GM23338 (cell line): ENCODE results near the gene NUDT5. TPM values are rescaled to one million over a fixed set of nuclear protein-coding genes. Genes with fewer than 3 reads are reported as not detected.

Source experiments
- ATAC-seq: fragments of 200-7000 bp; cut with Tn5 transposase; 3 replicates; pipeline ENCODE4 v1.9.1; 2020
- DNase-seq: peaks from one replicate; pipeline ENCODE4 v3.0.0-alpha.2; 2015; ENCODE audit warnings: low spot score
- H2AFZ ChIP-seq: fragments of 200-600 bp; sonication (generic); 2 replicates; pipeline ENCODE4 v1.8.0; 2016; ENCODE audit warnings: antibody characterized with exemption, mild to moderate bottlenecking, moderate library complexity
- H3F3A ChIP-seq: fragments of 200-600 bp; sonication (generic); replicated peaks from 2 replicates; pipeline ENCODE4 v1.8.0; 2017; ENCODE audit warnings: antibody characterized with exemption, mixed run types, low read depth
- H3K27ac ChIP-seq: fragments of 200-600 bp; sonication (generic); 2 replicates; pipeline ENCODE4 v1.6.1; 2016; ENCODE audit warnings: low read depth
- H3K27me3 ChIP-seq: fragments of 200-600 bp; sonication (generic); 2 replicates; pipeline ENCODE4 v1.8.0; 2016; ENCODE audit warnings: mild to moderate bottlenecking, mixed run types, moderate library complexity; ENCODE audit not compliant: insufficient read depth
- H3K36me3 ChIP-seq: fragments of 200-600 bp; sonication (generic); 2 replicates; pipeline ENCODE4 v1.8.0; 2016; ENCODE audit warnings: mild to moderate bottlenecking; ENCODE audit not compliant: insufficient read depth
- H3K4me1 ChIP-seq: fragments of 200-600 bp; sonication (generic); 2 replicates; pipeline ENCODE4 v1.8.0; 2016; ENCODE audit warnings: mild to moderate bottlenecking, moderate library complexity; ENCODE audit not compliant: insufficient read depth
- H3K4me2 ChIP-seq: fragments of 200-600 bp; sonication (generic); 2 replicates; pipeline ENCODE4 v1.7.1; 2017; ENCODE audit warnings: mixed run types
- H3K4me3 ChIP-seq: fragments of 200-600 bp; sonication (generic); 2 replicates; pipeline ENCODE4 v1.6.1; 2016; ENCODE audit warnings: mixed run types
- H3K79me2 ChIP-seq: fragments of 200-600 bp; sonication (generic); replicated peaks from 2 replicates; pipeline ENCODE4 v1.8.0; 2017; ENCODE audit warnings: mild to moderate bottlenecking; ENCODE audit not compliant: insufficient read depth
- H3K9me2 ChIP-seq: fragments of 200-600 bp; sonication (generic); 2 replicates; pipeline ENCODE4 v1.8.0; 2017; ENCODE audit not compliant: insufficient read depth
- H4K20me1 ChIP-seq: fragments of 200-600 bp; sonication (generic); replicated peaks from 2 replicates; pipeline ENCODE4 v1.8.0; 2017; ENCODE audit warnings: mild to moderate bottlenecking; ENCODE audit not compliant: insufficient read depth
- H3K27ac Mint-ChIP-seq: 2 replicates; pipeline ENCODE4 v1.8.0; 2020; ENCODE audit warnings: inconsistent platforms, mild to moderate bottlenecking, moderate library complexity, mixed read lengths
- H3K27me3 Mint-ChIP-seq: 3 replicates; pipeline ENCODE4 v1.8.0; 2022; ENCODE audit warnings: low read depth, mild to moderate bottlenecking, moderate library complexity, mixed read lengths, inconsistent platforms; ENCODE audit not compliant: insufficient read depth, poor library complexity
- H3K36me3 Mint-ChIP-seq: 3 replicates; pipeline ENCODE4 v1.8.0; 2021; ENCODE audit warnings: low read depth, mild to moderate bottlenecking, inconsistent platforms, moderate library complexity, mixed read lengths
- H3K4me1 Mint-ChIP-seq: 3 replicates; pipeline ENCODE4 v1.8.0; 2020; ENCODE audit warnings: mild to moderate bottlenecking, inconsistent platforms, mixed read lengths
- H3K4me3 Mint-ChIP-seq: 3 replicates; pipeline ENCODE4 v1.8.0; 2021; ENCODE audit warnings: moderate library complexity, mild to moderate bottlenecking, inconsistent platforms, mixed read lengths
- H3K9me3 Mint-ChIP-seq: 3 replicates; pipeline ENCODE4 v1.8.0; 2020; ENCODE audit warnings: moderate library complexity, mild to moderate bottlenecking, inconsistent platforms, mixed read lengths
- CTCF ChIP-seq, 2 experiments: fragments of 200-600 bp in 1 of 2; sonication (generic) in 1 of 2; conservative IDR thresholded peaks; 2 replicates each; pipeline versions ENCODE4 v1.5.1 to v1.6.1; 2016 to 2017; ENCODE audit warnings: antibody characterized with exemption in 2 of 2, low read depth in 2 of 2, mild to moderate bottlenecking in 2 of 2, moderate library complexity in 1 of 2
- JUNB ChIP-seq: IDR thresholded peaks from one replicate; pipeline ENCODE4 v1.6.1; 2016; ENCODE audit warnings: antibody characterized with exemption; ENCODE audit not compliant: unreplicated experiment
- POLR2AphosphoS5 ChIP-seq: IDR thresholded peaks from 2 replicates; pipeline ENCODE4 v1.6.1; 2016; ENCODE audit warnings: antibody characterized with exemption, low read depth
- STAT1 ChIP-seq: IDR thresholded peaks from one replicate; pipeline ENCODE4 v1.6.1; 2016; ENCODE audit warnings: antibody characterized with exemption; ENCODE audit not compliant: unreplicated experiment
- ZNF114 ChIP-seq: fragments of 250-450 bp; sonication (Bioruptor Pico); IDR thresholded peaks from 2 replicates; pipeline ENCODE4 v1.5.0; 2020; ENCODE audit warnings: mild to moderate bottlenecking, moderate library complexity
- ZNF331 ChIP-seq: fragments of 250-450 bp; sonication (Bioruptor Pico); IDR thresholded peaks from 2 replicates; pipeline ENCODE4 v1.5.0; 2020; ENCODE audit warnings: low read depth, mild to moderate bottlenecking, moderate library complexity
- ZNF462 ChIP-seq: fragments of 250-450 bp; sonication (Bioruptor Pico); IDR thresholded peaks from 2 replicates; pipeline ENCODE4 v1.5.0; 2020; ENCODE audit warnings: mild to moderate bottlenecking, moderate library complexity
- polyA plus RNA-seq: library from polyadenylated mRNA; unstranded; fragments of >200 nt; fragmentation: Nextera tagmentation; extraction: Ambion mirVana; gene quantifications from 2 replicates; pipeline ENCODE4 v1.2.1, GENCODE V29; 2016
- total RNA-seq: library from RNA; depleted of rRNA; stranded (reverse); fragments of >200 nt; shearing (Covaris generic); gene quantifications from 2 replicates; pipeline ENCODE4 v1.2.3, GENCODE V29; 2014

NUDT5 gene
- total and polyA plus RNA-seq, 2 experiments from 2014 or later = 94.3 to 255 TPM

GRCh38 chr10:12156367-12157123 lies 39.1 kb downstream of the NUDT5 start (continued):
- no peak for TF ChIP-seq ZNF462 (CRISPR knock-in tag)
- TF ChIP-seq ZNF114 (CRISPR knock-in tag) = no peak
- TF ChIP-seq ZNF331 (CRISPR knock-in tag) = no peak
- TF ChIP-seq POLR2AphosphoS5 = no peak
- TF ChIP-seq STAT1 = no peak

- H3K36me3 ChIP-seq = peaks cover 13% of the 10 kb centered on the region; the same call in 1 of the 2 replicates
- no peak overlapping the region for H3K4me2 ChIP-seq
- Mint-ChIP-seq H3K27ac (no peak overlapping the region), H3K27me3 (peaks cover 2% of the 10 kb centered on the region), H3K36me3 (peaks cover 8% of the 10 kb centered on the region; the same call in 2 of the 3 replicates), H3K4me1 (no peaks in the 10 kb centered on the region), H3K4me3 (no peak overlapping the region), H3K9me3 (no peaks in the 10 kb centered on the region)
- no peaks in the 10 kb centered on the region for H3K27me3 ChIP-seq
- DNase-seq = no peak
- no peak overlapping the region for H2AFZ ChIP-seq
- H4K20me1 ChIP-seq = 0 out of 2 replicates have a peak, but pooled peaks cover 7% of the 10 kb centered on the region
- no peak overlapping the region for H3K4me3 ChIP-seq
- H3K4me1 ChIP-seq = no peaks in the 10 kb centered on the region; the same call in 1 of the 2 replicates
- no peak overlapping the region for H3K27ac ChIP-seq
- no peaks in the 10 kb centered on the region for H3K9me2 ChIP-seq
- H3K79me2 ChIP-seq = no peaks in the 10 kb centered on the region
- no peaks in the 10 kb centered on the region for H3F3A ChIP-seq
- no peak for ATAC-seq
- TF ChIP-seq ZNF462 (CRISPR knock-in tag) (no peak), CTCF (conservative IDR thresholded peaks at IDR 0.05; ENCODE audit: low read depth in 2 of 2) (no peak), STAT1 (no peak), JUNB (no peak)
Observed at GRCh38 chr10:12154516-12154915, 41.2 kb downstream of the NUDT5 start.
